Uterus (tissue), 2 donors: ENCODE data around the gene JTB.

Experiments
- POLR2A ChIP-seq, 2 donors: fragments of 450-650 bp; IDR thresholded peaks; one replicate each; pipeline ENCODE4 v1.6.1; 2016; ENCODE audit warnings: antibody characterized with exemption in 2 of 2, mild to moderate bottlenecking in 1 of 2, moderate library complexity in 1 of 2
- TF ChIP-seq, protein P1 (sequence below), 4 experiments: fragments of 200-600 bp in 2 of 4; fragments of 450-650 bp in 2 of 4; sonication (generic) in 2 of 4; IDR thresholded peaks; one replicate each; pipeline ENCODE4 v1.5.1; 2016 to 2019; ENCODE audit warnings: antibody characterized with exemption in 4 of 4, mild to moderate bottlenecking in 2 of 4, moderate library complexity in 1 of 4

- TF ChIP-seq, protein P1, sequence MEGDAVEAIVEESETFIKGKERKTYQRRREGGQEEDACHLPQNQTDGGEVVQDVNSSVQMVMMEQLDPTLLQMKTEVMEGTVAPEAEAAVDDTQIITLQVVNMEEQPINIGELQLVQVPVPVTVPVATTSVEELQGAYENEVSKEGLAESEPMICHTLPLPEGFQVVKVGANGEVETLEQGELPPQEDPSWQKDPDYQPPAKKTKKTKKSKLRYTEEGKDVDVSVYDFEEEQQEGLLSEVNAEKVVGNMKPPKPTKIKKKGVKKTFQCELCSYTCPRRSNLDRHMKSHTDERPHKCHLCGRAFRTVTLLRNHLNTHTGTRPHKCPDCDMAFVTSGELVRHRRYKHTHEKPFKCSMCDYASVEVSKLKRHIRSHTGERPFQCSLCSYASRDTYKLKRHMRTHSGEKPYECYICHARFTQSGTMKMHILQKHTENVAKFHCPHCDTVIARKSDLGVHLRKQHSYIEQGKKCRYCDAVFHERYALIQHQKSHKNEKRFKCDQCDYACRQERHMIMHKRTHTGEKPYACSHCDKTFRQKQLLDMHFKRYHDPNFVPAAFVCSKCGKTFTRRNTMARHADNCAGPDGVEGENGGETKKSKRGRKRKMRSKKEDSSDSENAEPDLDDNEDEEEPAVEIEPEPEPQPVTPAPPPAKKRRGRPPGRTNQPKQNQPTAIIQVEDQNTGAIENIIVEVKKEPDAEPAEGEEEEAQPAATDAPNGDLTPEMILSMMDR (IDR thresholded peaks at IDR 0.05): no peak
- TF ChIP-seq POLR2A (IDR thresholded peaks at IDR 0.05): no peak
These were observed 18.0 kb downstream of the JTB start for GRCh38 chr1:153959454-153959853.
